K562 (cell line): Measurements from ENCODE around the gene TAGLN3. TPM values are rescaled to one million over a fixed set of nuclear protein-coding genes. Genes with fewer than 3 reads are reported as not detected.
A peak's percentile ranks its signal among the peaks of the same experiment; 100 is the strongest.

Experiments used
- ATF1 ChIP-seq, 2 experiments: fragments of 450-650 bp in 1 of 2; IDR thresholded peaks; 2 replicates each; pipeline ENCODE4 v1.6.1; 2016; ENCODE audit warnings: missing compliant biosample characterization in 1 of 2, missing genetic modification characterization in 1 of 2
- CBX2 ChIP-seq: fragments of 200-600 bp; sonication (generic); IDR thresholded peaks from one replicate; pipeline ENCODE4 v1.6.1; 2012; ENCODE audit warnings: mild to moderate bottlenecking, low read length, inconsistent platforms; ENCODE audit not compliant: insufficient read depth, poor library complexity, severe bottlenecking
- DLX4 ChIP-seq: fragments of 250-450 bp; sonication (Bioruptor Pico); IDR thresholded peaks from 2 replicates; pipeline ENCODE4 v1.6.1; 2021; ENCODE audit warnings: mild to moderate bottlenecking
- ESRRA ChIP-seq: fragments of 450-650 bp; IDR thresholded peaks from 2 replicates; pipeline ENCODE4 v1.6.1; 2014; ENCODE audit warnings: low read depth, mild to moderate bottlenecking, moderate library complexity, borderline replicate concordance
- FOXA1 ChIP-seq: fragments of 450-650 bp; IDR thresholded peaks from 2 replicates; pipeline ENCODE4 v1.6.1; 2016; ENCODE audit warnings: mild to moderate bottlenecking, borderline replicate concordance
- HNRNPH1 ChIP-seq: fragments of 200-400 bp; formaldehyde crosslinking; optimal IDR thresholded peaks from 2 replicates; pipeline ENCODE3; 2017; ENCODE audit warnings: low read depth, mild to moderate bottlenecking, low read length, moderate library complexity
- HNRNPK ChIP-seq: fragments of 200-400 bp; formaldehyde crosslinking; IDR thresholded peaks from one replicate; pipeline ENCODE4 v1.6.1; 2018; ENCODE audit warnings: mild to moderate bottlenecking, low read depth, low read length; ENCODE audit not compliant: poor library complexity, severe bottlenecking
- MCM7 ChIP-seq, 2 experiments: fragments of 450-650 bp; IDR thresholded peaks; 2 replicates each; pipeline ENCODE4 v1.6.1; 2016 to 2018
- MXD1 ChIP-seq: fragments of 250-450 bp; sonication (Bioruptor Pico); IDR thresholded peaks from 2 replicates; pipeline ENCODE4 v1.8.0; 2021; ENCODE audit warnings: borderline replicate concordance, mild to moderate bottlenecking, moderate library complexity; ENCODE audit not compliant: poor library complexity, severe bottlenecking
- NFATC3 ChIP-seq: fragments of 450-650 bp; IDR thresholded peaks from 2 replicates; pipeline ENCODE4 v1.6.1; 2017; ENCODE audit warnings: mild to moderate bottlenecking
- PCBP2 ChIP-seq: fragments of 200-400 bp; formaldehyde crosslinking; IDR thresholded peaks from 2 replicates; pipeline ENCODE4 v1.6.1; 2018; ENCODE audit warnings: low read length, low read depth, mild to moderate bottlenecking, moderate library complexity; ENCODE audit not compliant: poor library complexity, severe bottlenecking
- RUNX1 ChIP-seq: sonication (generic); IDR thresholded peaks from 2 replicates; pipeline ENCODE4 v1.6.1; 2016; ENCODE audit warnings: antibody characterized with exemption, low read depth
- SAFB ChIP-seq: fragments of 200-400 bp; formaldehyde crosslinking; IDR thresholded peaks from 2 replicates; pipeline ENCODE4 v1.6.1; 2017; ENCODE audit warnings: low read depth, low read length, borderline replicate concordance
- SIN3A ChIP-seq, 2 experiments: fragments of 150-350 bp in 1 of 2; IDR thresholded peaks; 2 replicates each; pipeline ENCODE4 v1.6.1; 2011 to 2016; ENCODE audit warnings: borderline replicate concordance in 2 of 2, low read depth in 2 of 2, low read length in 2 of 2, mild to moderate bottlenecking in 2 of 2, moderate library complexity in 2 of 2; ENCODE audit not compliant: control insufficient read depth in 1 of 2
- SLC30A9 ChIP-seq: fragments of 250-450 bp; sonication (Bioruptor Pico); IDR thresholded peaks from 2 replicates; pipeline ENCODE4 v1.8.0; 2022; ENCODE audit warnings: mild to moderate bottlenecking, moderate library complexity
- SRSF1 ChIP-seq: fragments of 200-400 bp; formaldehyde crosslinking; IDR thresholded peaks from 2 replicates; pipeline ENCODE4 v1.6.1; 2017; ENCODE audit warnings: mild to moderate bottlenecking, low read depth, low read length, moderate library complexity
- USF1 ChIP-seq: sonication (generic); formaldehyde crosslinking; IDR thresholded peaks from 2 replicates; pipeline ENCODE4 v1.9.0; 2022; ENCODE audit warnings: mild to moderate bottlenecking, missing genetic modification reagents
- VEZF1 ChIP-seq: fragments of 200-800 bp; sonication (Bioruptor generic); IDR thresholded peaks from 2 replicates; pipeline ENCODE4 v1.6.1; 2017; ENCODE audit warnings: missing genetic modification characterization, missing compliant biosample characterization
- ZFX ChIP-seq: sonication (generic); formaldehyde crosslinking; IDR thresholded peaks from 2 replicates; pipeline ENCODE4 v1.8.0; 2022; ENCODE audit warnings: mild to moderate bottlenecking, missing genetic modification reagents, moderate library complexity
- ZMIZ1 ChIP-seq, 2 experiments: fragments of 150-350 bp in 1 of 2; IDR thresholded peaks; 2 replicates each; pipeline ENCODE4 v1.6.1; 2012 to 2016; ENCODE audit warnings: low read depth in 2 of 2, low read length in 2 of 2, mild to moderate bottlenecking in 1 of 2, moderate library complexity in 1 of 2
- polyA plus RNA-seq, 8 experiments: library from polyadenylated mRNA; depleted of rRNA in 4 of 8; stranded (reverse) in 5 of 8; unstranded in 3 of 8; fragments of >200 nt; fragmentation: Nextera tagmentation in 2 of 8; fragmentation: Illumina TruSeq in 1 of 8; extraction: Ambion mirVana in 2 of 8; extraction: Trizol in 1 of 8; gene quantifications; 2 replicates each; pipeline versions ENCODE4 v1.2.1 to v1.2.3, GENCODE V29; 2011 to 2014; ENCODE audit warnings: inconsistent platforms in 1 of 8, missing spikeins in 1 of 8
- total RNA-seq, 7 experiments: library from RNA; depleted of rRNA in 6 of 7; stranded (reverse); fragments of >200 nt in 6 of 7; fragmentation: Illumina TruSeq in 2 of 7; extraction: Trizol in 2 of 7; gene quantifications; 2 replicates each; pipeline versions ENCODE4 v1.2.1 to v1.2.3, GENCODE V29; 2011 to 2021; ENCODE audit warnings: low replicate concordance in 1 of 7

The TAGLN3 gene
- total and polyA plus RNA-seq, 9 of the 15 experiments (the other 6 are each of a cell fraction or from before 2014, with no cell fraction given) = 0.06 TPM; not detected in 7

- TF ChIP-seq HNRNPK (no peak), SAFB (0 out of 2 replicates have a peak, but pooled peaks have one; percentile 27), VEZF1 (CRISPR knock-in tag) (no peak), USF1 (CRISPR knock-in tag) (no peak), MXD1 (CRISPR knock-in tag) (no peak), ZFX (CRISPR knock-in tag) (peak; percentile 86), NFATC3 (no peak), RUNX1 (no peak), ATF1 (CRISPR knock-in tag; IDR thresholded peaks at IDR 0.05) (no peak), ATF1 (tag; IDR thresholded peaks at IDR 0.05) (peak; percentile 71), CBX2 (no peak), ESRRA (no peak), ZMIZ1 (IDR thresholded peaks at IDR 0.05; ENCODE audit: low read depth in 2 of 2, low read length in 2 of 2) (no peak), SIN3A (IDR thresholded peaks at IDR 0.05; ENCODE audit: borderline replicate concordance in 2 of 2, control insufficient read depth in 1 of 2, low read depth in 2 of 2, low read length in 2 of 2) (no peak), HNRNPH1 (no peak), FOXA1 (no peak), PCBP2 (no peak), MCM7 (IDR thresholded peaks at IDR 0.05) (no peak), SLC30A9 (CRISPR knock-in tag) (no peak), SRSF1 (no peak), DLX4 (CRISPR knock-in tag) (no peak)
Observed at GRCh38 chr3:111978583-111979433, 19.9 kb upstream of the TAGLN3 start, which contains the start of gene ABHD10 (continued).
